ENCODE results near the gene CALCR. TPM values are rescaled to one million over a fixed set of nuclear protein-coding genes. Genes with fewer than 3 reads are reported as not detected.
"Not testable (repeated sequence)": the region's sequence is repeated elsewhere in the genome, so short reads cannot be mapped to it uniquely, and the experiment has no call there.

CALCR gene
- total RNA-seq, 1 donor from 2014 or later: not detected

DNA sequence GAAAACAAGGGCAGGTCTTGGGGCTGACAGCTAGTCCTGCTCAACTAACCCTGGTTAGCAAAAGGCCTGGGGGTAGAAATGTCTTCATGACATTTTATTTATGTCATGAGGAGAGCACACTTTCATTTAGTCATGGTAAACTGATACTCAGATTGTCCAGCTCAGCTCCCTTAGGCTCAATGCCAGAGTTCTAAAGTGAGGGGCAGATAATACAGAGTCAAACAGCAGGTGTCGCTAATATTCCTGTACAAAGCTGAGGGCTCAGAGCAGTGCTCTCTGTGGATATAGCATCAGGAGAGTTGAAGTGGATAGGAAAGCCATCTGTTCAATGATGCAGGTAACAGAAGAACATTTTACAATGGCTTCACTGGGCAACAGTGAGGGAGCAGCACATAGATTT is 26.8 kb upstream of the CALCR start:
- Histone ChIP-seq H3K4me1 (no peaks in the 10 kb centered on the region), H3K36me3 (no peaks in the 10 kb centered on the region), H3K27ac (no peak overlapping the region), H3K9me3 (no peaks in the 10 kb centered on the region), H3K27me3 (no peaks in the 10 kb centered on the region), H3K4me3 (no peak overlapping the region)
- intact Hi-C loops (cut with DNase I): no loop called here
- TF ChIP-seq, protein P1, sequence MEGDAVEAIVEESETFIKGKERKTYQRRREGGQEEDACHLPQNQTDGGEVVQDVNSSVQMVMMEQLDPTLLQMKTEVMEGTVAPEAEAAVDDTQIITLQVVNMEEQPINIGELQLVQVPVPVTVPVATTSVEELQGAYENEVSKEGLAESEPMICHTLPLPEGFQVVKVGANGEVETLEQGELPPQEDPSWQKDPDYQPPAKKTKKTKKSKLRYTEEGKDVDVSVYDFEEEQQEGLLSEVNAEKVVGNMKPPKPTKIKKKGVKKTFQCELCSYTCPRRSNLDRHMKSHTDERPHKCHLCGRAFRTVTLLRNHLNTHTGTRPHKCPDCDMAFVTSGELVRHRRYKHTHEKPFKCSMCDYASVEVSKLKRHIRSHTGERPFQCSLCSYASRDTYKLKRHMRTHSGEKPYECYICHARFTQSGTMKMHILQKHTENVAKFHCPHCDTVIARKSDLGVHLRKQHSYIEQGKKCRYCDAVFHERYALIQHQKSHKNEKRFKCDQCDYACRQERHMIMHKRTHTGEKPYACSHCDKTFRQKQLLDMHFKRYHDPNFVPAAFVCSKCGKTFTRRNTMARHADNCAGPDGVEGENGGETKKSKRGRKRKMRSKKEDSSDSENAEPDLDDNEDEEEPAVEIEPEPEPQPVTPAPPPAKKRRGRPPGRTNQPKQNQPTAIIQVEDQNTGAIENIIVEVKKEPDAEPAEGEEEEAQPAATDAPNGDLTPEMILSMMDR (IDR thresholded peaks at IDR 0.05): no peak
- no peak for DNase-seq (ENCODE audit: low spot score in 2 of 2)

DNA sequence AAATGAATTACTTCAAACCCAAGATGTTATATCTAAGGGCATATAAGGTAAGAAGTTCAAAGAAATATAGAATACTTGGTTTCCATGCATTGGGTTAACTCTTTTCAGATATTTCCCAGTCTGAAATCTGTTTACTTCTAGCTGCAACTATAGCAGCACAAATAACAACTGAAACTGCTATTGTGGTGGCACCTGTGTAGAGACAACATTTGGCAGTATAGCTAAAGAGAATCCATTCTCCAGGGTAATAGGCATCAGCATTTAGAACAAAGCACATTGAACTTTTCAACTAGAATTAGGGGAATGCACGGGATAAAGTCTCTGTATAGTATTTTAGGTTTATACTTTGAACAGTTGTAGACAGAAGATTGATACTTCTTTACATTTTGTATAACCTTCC is 19.7 kb upstream of the CALCR start:
- DNase-seq (ENCODE audit: low spot score in 2 of 2): no peak
- intact Hi-C loops (cut with DNase I): no loop called here
- H3K4me3 ChIP-seq: no peak overlapping the region
- no peaks in the 10 kb centered on the region for H3K36me3 ChIP-seq
- H3K27me3 ChIP-seq: no peaks in the 10 kb centered on the region
- H3K27ac ChIP-seq: no peak overlapping the region
- no peaks in the 10 kb centered on the region for H3K9me3 ChIP-seq
- TF ChIP-seq, protein P1 (IDR thresholded peaks at IDR 0.05): no peak
- no peaks in the 10 kb centered on the region for H3K4me1 ChIP-seq

DNA sequence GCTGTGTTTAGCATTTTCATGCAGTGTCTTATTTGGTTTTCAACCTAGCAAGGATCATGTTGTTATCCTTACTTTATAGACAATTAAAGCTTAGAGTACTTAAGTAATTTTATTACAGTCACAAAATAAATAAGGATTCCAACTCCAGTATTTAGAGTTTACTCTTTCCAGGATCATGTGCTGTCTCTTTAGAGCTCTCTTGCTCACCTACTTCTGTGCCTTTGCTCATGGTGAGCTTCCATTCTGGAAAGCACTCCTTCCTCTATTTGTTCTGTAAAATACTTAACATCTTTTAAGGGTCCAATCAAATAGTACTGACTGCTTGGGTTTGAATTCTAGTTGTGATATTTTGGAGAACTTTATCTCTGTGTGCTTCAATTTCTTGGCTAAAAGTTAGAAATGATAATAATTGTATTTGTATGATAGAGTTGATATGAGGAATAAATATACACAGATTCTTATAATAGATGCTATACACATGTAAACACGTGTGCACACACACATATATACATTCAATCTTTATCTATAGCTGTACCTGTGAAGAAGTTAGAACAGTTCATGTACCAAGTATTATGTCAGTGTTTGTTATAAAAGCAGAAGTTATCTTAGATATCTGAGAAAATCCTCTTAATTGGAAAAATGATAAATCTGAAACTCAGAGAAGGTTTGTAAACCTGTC is 18.2 kb upstream of the CALCR start:
- Histone ChIP-seq H3K27ac (no peak overlapping the region), H3K4me3 (no peak overlapping the region), H3K36me3 (no peaks in the 10 kb centered on the region), H3K9me3 (no peaks in the 10 kb centered on the region), H3K27me3 (no peaks in the 10 kb centered on the region), H3K4me1 (no peaks in the 10 kb centered on the region)
- intact Hi-C loops (cut with DNase I): no loop called here
- no peak for DNase-seq (ENCODE audit: low spot score in 2 of 2)
- TF ChIP-seq, protein P1 (IDR thresholded peaks at IDR 0.05): no peak

DNA sequence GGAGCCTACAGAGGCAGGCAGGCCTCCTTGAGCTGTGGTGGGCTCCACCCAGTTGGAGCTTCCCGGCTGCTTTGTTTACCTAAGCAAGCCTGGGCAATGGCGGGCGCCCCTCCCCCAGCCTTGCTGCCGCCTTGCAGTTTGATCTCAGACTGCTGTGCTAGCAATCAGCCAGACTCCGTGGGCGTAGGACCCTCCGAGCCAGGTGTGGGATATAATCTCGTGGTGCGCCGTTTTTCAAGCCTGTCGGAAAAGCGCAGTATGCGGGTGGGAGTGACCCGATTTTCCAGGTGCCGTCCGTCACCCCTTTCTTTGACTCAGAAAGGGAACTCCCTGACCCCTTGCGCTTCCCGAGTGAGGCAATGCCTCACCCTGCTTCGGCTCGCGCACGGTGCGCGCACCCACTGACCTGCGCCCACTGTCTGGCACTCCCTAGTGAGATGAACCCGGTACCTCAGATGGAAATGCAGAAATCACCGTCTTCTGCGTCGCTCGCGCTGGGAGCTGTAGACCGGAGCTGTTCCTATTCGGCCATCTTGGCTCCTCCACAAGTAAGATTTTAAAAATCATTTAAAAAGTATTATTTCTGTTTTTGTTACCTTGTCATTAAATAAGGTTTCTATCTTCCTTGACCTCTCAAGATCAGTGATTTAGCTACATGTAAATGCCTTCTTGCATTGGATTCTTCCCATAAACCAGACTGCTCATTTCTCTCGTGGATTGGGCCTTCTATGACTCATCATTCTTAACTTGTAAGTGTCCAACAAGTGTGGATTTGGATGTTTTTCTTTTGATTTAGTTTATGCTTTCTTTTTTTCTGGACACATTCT is 16.9 kb upstream of the CALCR start:
- intact Hi-C loops (cut with DNase I); H3K27ac ChIP-seq; H3K36me3 ChIP-seq: not testable (repeated sequence)

DNA sequence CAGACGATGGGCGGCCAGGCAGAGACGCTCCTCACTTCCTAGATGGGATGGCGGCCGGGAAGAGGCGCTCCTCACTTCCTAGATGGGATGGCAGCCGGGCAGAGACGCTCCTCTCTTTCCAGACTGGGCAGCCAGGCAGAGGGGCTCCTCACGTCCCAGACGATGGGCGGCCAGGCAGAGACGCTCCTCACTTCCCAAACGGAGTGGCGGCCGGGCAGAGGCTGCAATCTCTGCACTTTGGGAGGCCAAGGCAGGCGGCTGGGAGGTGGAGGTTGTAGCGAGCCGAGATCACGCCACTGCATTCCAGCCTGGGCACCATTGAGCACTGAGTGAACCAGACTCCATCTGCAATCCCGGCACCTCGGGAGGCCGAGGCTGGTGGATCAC is 11.9 kb upstream of the CALCR start:
- H3K27ac ChIP-seq; H3K36me3 ChIP-seq; H3K9me3 ChIP-seq; H3K4me1 ChIP-seq; H3K4me3 ChIP-seq; H3K27me3 ChIP-seq; intact Hi-C loops (cut with DNase I); DNase-seq (ENCODE audit: low spot score in 2 of 2): not testable (repeated sequence)

More for the DNA sequence above, 16.9 kb upstream of the CALCR start:
- not testable (repeated sequence) for H3K9me3 ChIP-seq; H3K27me3 ChIP-seq; DNase-seq (ENCODE audit: low spot score in 2 of 2); H3K4me3 ChIP-seq; H3K4me1 ChIP-seq

DNA sequence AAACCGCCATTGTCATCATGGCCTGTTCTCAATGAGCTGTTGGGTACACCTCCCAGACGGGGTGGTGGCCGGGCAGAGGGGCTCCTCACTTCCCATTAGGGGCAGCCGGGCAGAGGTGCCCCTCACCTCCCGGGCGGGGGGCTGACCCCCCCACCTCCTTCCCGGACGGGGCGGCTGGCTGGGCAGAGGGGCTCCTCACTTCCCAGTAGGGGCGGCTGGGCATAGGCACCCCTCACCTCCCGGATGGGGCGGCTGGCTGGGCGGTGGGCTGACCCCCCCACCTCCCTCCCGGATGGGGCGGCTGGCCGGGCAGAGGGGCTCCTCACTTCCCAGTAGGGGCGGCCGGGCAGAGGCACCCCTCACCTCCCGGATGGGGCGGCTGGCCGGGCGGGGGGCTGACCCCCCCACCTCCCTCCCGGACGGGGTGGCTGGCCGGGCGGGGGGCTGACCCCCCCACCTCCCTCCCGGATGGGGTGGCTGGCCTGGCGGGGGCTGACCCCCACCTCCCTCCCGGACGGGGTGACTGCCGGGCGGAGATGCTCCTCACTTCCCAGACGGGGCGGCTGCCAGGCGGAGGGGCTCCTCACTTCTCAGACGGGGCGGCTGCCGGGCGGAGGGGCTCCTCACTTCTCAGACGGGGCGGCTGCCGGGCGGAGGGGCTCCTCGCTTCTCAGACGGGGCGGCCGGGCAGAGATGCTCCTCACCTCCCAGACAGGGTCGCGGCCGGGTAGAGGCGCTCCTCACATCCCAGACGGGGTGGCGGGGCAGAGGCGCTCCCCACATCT is 11.4 kb upstream of the CALCR start:
- H3K4me3 ChIP-seq; DNase-seq (ENCODE audit: low spot score in 2 of 2); H3K36me3 ChIP-seq; H3K9me3 ChIP-seq; H3K4me1 ChIP-seq; H3K27me3 ChIP-seq; intact Hi-C loops (cut with DNase I); H3K27ac ChIP-seq: not testable (repeated sequence)

DNA sequence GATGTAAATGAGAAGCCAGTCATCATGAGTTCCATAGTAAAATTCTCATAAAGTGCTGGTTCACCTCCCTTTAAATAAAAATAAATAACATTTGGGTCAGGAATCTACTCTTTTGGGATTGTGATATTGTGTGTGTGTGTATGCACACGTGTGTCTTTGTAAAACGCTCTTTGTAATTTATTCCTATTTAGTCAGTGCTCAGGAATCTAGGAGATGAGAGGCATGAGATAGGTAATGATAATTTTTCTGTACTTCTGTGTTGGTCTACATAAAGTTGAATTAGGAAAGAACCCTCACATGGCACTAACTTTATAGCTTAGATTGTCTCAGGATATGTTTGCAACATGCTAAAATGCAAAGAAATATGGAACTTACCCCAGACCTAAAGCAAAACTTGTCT is 4.9 kb upstream of the CALCR start:
- TF ChIP-seq, protein P1 (IDR thresholded peaks at IDR 0.05): no peak
- Histone ChIP-seq H3K9me3 (no peaks in the 10 kb centered on the region), H3K4me3 (no peak overlapping the region), H3K27me3 (no peaks in the 10 kb centered on the region), H3K27ac (no peak overlapping the region), H3K4me1 (no peaks in the 10 kb centered on the region), H3K36me3 (no peaks in the 10 kb centered on the region)
- intact Hi-C loops (cut with DNase I): no loop called here
- DNase-seq (ENCODE audit: low spot score in 2 of 2): no peak

All from ascending aorta (tissue), 2 donors.